Parietal lobe (tissue), 2 donors: ENCODE results near the gene CRTAP. TPM values are rescaled to one million over a fixed set of nuclear protein-coding genes. Genes with fewer than 3 reads are reported as not detected.

Experiments used
- small RNA-seq: library from RNA; depleted of rRNA; stranded (forward); fragments of <200 nt; gene quantifications from one replicate; pipeline ENCODE3, GENCODE V24; 2014; ENCODE audit warnings: low replicate concordance
- total RNA-seq: library from RNA; depleted of rRNA; stranded (reverse); fragments of >200 nt; gene quantifications from one replicate; pipeline ENCODE4 v1.2.3, GENCODE V29; 2014

Gene CRTAP
- 12.5 TPM for total RNA-seq

DNA sequence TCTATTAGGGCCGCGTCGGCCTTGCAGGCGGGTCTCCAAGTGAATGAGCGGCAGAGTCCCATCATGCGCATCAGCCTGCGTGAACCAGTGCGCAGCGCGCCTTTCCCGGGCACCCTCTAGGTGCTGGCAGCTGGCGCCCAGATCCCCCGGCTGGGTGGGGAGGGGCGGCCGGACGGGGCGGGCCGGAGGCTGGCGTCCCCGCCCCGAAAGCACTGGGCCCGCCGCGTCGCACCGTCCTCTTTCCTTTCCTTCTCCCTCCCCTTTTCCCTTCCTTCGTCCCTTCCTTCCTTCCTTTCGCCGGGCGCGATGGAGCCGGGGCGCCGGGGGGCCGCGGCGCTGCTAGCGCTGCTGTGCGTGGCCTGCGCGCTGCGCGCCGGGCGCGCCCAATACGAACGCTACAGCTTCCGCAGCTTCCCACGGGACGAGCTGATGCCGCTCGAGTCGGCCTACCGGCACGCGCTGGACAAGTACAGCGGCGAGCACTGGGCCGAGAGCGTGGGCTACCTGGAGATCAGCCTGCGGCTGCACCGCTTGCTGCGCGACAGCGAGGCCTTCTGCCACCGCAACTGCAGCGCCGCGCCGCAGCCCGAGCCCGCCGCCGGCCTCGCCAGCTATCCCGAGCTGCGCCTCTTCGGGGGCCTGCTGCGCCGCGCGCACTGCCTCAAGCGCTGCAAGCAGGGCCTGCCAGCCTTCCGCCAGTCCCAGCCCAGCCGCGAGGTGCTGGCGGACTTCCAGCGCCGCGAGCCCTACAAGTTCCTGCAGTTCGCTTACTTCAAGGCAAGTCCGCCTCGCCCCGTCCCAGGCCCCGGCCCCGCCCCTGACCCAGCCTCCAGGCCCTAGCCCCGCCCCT, at the start of gene CRTAP:
CRTAP (plus strand) TSS at position 243 of the 850 bp plus-strand sequence; CDS start at position 307, 64 bp downstream.

Small RNA genes lying within 50 kb of the gene (small RNA-seq; reads per million reads assigned to genes)
- not detected for gene AC123900.1
- gene RN7SL296P: not detected
- not detected for gene SUMO2P10

Other genes with a start within 250 kb of the CRTAP start
- not detected for gene CCR4, start 162.4 kb upstream of the CRTAP start, total RNA-seq
- 21.3 TPM for gene GLB1, start 16.9 kb upstream of the CRTAP start, total RNA-seq
- gene TMPPE, start 16.9 kb upstream of the CRTAP start, total RNA-seq: 9.1 TPM
- 2.5 TPM for gene SUSD5, start 104.8 kb downstream of the CRTAP start, total RNA-seq
- 96.7 TPM for gene FBXL2, start 163.4 kb downstream of the CRTAP start, total RNA-seq